OCI-LY7 (cell line): Measurements from ENCODE around the gene PLAA. TPM values are rescaled to one million over a fixed set of nuclear protein-coding genes. Genes with fewer than 3 reads are reported as not detected.

Source experiments
- BruUV-seq: library from RNA; stranded (reverse); fragments of 400-500 nt; replicated peaks from 2 replicates; lab custom pipeline; 2021; lab: Mats Ljungman, UMichigan
- CTCF ChIA-PET: fragments of 300-600 bp; sonication (Branson Sonifier 250); formaldehyde crosslinking; loops from one replicate; lab custom pipeline; 2022; ENCODE audit warnings: antibody characterized with exemption; ENCODE audit not compliant: unreplicated experiment; lab: Charles Lee
- POLR2A ChIA-PET: fragments of 300-600 bp; sonication (Branson Sonifier 250); formaldehyde crosslinking; loops from one replicate; lab custom pipeline; 2022; ENCODE audit warnings: antibody characterized with exemption; lab: Charles Lee
- DNase-seq: peaks from one replicate; pipeline ENCODE4 v3.0.0-alpha.2; 2015; ENCODE audit warnings: low spot score
- H2AFZ ChIP-seq: fragments of 200-600 bp; sonication (generic), shearing (Covaris generic); 2 replicates; pipeline ENCODE4 v1.6.1; 2014; ENCODE audit warnings: mild to moderate bottlenecking, antibody characterized with exemption, low read length, moderate library complexity
- H3K27ac ChIP-seq: fragments of 200-600 bp; sonication (generic); 2 replicates; pipeline ENCODE4 v1.5.1; 2014; ENCODE audit warnings: mixed run types, low read depth, mild to moderate bottlenecking, moderate library complexity, low read length, inconsistent platforms; ENCODE audit not compliant: poor library complexity, severe bottlenecking
- H3K36me3 ChIP-seq: fragments of 200-600 bp; sonication (generic); 2 replicates; pipeline ENCODE4 v1.6.1; 2014; ENCODE audit warnings: mild to moderate bottlenecking, antibody characterized with exemption, low read length, moderate library complexity, mixed read lengths; ENCODE audit not compliant: insufficient read depth
- H3K4me1 ChIP-seq: fragments of 200-600 bp; sonication (generic); 2 replicates; pipeline ENCODE4 v1.5.1; 2014; ENCODE audit warnings: mild to moderate bottlenecking, low read length; ENCODE audit not compliant: insufficient read depth, poor library complexity, severe bottlenecking
- H3K4me2 ChIP-seq: fragments of 200-600 bp; sonication (generic); 2 replicates; pipeline ENCODE4 v1.6.1; 2014; ENCODE audit warnings: mild to moderate bottlenecking, low read length
- H3K4me3 ChIP-seq: fragments of 200-600 bp; sonication (generic); 2 replicates; pipeline ENCODE4 v1.5.1; 2014; ENCODE audit warnings: mild to moderate bottlenecking, low read depth, low read length; ENCODE audit not compliant: poor library complexity, severe bottlenecking
- H3K79me2 ChIP-seq: fragments of 200-600 bp; sonication (generic); 2 replicates; pipeline ENCODE4 v1.6.1; 2016; ENCODE audit warnings: low read depth, mild to moderate bottlenecking, low read length, moderate library complexity, mixed read lengths; ENCODE audit not compliant: insufficient read depth
- H3K9me2 ChIP-seq: fragments of 200-600 bp; sonication (generic); 2 replicates; pipeline ENCODE4 v1.6.1; 2016; ENCODE audit warnings: mild to moderate bottlenecking, low read length, mixed read lengths; ENCODE audit not compliant: insufficient read depth
- H3K9me3 ChIP-seq: fragments of 200-600 bp; sonication (generic); 2 replicates; pipeline ENCODE4 v1.6.1; 2014; ENCODE audit warnings: mild to moderate bottlenecking, mixed run types, low read length, mixed read lengths
- H4K20me1 ChIP-seq: fragments of 200-600 bp; sonication (generic); 2 replicates; pipeline ENCODE4 v1.6.1; 2014; ENCODE audit warnings: mild to moderate bottlenecking, antibody characterized with exemption, low read length, moderate library complexity, mixed read lengths; ENCODE audit not compliant: insufficient read depth
- CTCF ChIP-seq: fragments of 200-600 bp; sonication (generic); conservative IDR thresholded peaks from 2 replicates; pipeline ENCODE4 v1.5.1; 2014; ENCODE audit warnings: mild to moderate bottlenecking, antibody characterized with exemption, low read length, moderate library complexity, mixed read lengths
- EZH2phosphoT487 ChIP-seq: fragments of 200-600 bp; sonication (generic); IDR thresholded peaks from 2 replicates; pipeline ENCODE4 v1.6.1; 2018; ENCODE audit warnings: low read depth, borderline replicate concordance, mild to moderate bottlenecking, mixed run types, antibody characterized with exemption, low read length, moderate library complexity, mixed read lengths
- intact Hi-C: fragments of 100-400 bp; cut with micrococcal nuclease; formaldehyde crosslinking; loops from one replicate; pipeline ENCODE4 v1.10.0; 2022; ENCODE audit not compliant: unreplicated experiment
- total RNA-seq, 2 experiments: library from RNA; depleted of rRNA in 1 of 2; stranded (reverse); fragments of >200 nt in 1 of 2; shearing (Covaris generic) in 1 of 2; gene quantifications; 2 replicates each; pipeline ENCODE4 v1.2.3, GENCODE V29; 2014 to 2022

The PLAA gene
- total RNA-seq, 2 experiments from 2014 or later, result 18.1 to 31.8 TPM

- Histone ChIP-seq H3K4me1 (no peaks in the 10 kb centered on the region), H3K79me2 (no peaks in the 10 kb centered on the region), H4K20me1 (no peaks in the 10 kb centered on the region), H3K4me3 (no peak overlapping the region), H3K4me2 (no peak overlapping the region), H3K27ac (no peak overlapping the region), H3K9me2 (no peaks in the 10 kb centered on the region), H3K9me3 (no peaks in the 10 kb centered on the region), H2AFZ (no peak overlapping the region), H3K36me3 (no peaks in the 10 kb centered on the region)
- TF ChIP-seq EZH2phosphoT487, result no peak
- TF ChIP-seq CTCF, result no peak
- intact Hi-C loops, result no loop called here
- peak; percentile 15 for DNase-seq
- POLR2A ChIA-PET, result no interaction called here
- CTCF ChIA-PET, result no interaction called here
- BruUV-seq, result no TSS peak
Observed at GRCh38 chr9:26983340-26983739, 36.3 kb upstream of the PLAA start.

DNA sequence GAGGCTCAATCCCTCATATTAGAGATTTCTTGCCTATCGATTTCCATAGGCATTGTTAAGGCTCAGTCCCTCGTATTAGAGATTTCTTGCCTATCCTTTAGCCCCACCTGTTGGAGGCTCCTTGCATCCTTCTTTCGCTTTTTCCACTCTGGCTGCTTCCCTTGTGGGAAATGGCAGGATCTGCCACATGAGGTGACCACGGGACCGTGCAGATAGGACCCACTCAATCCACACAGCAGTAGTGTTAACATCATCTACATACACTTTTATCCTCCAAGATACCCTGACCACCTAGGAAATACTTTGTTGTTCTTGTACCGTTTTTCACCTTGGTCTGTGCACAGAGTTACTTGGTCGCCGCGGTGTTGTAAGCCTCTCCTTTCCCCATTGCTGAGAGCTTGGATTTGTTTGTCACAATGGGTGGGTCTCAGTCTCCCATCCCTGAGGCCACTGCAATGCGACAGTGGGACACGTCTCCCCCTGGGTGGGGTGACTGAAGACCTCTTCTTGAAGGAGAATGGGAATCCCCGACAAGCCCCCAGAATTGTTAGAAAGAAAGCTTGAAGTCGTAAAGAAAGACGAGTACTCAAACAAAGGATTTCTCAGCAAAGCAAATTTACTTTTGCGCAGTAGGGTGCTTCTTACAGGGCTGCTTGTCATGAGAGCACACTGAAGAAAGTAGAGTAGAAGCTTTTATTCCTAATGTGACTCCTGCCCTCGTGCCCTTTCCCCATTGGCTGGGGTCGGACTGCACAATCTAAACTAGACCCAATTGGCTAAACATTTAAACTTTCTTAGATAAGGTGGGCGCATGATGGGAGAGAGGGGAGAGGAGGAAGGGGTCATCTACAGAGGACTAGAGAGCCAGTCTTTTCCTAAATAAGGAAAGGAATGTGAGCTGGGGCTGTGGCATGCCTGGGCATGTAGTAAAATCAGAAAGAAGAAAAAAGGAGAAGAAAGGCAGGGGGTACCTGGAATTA lies 29.0 kb upstream of the PLAA start:
- intact Hi-C loops, result loop anchor here (1.0 kb wide), 1 partner anchor 232 kb away; no protein-coding TSS in a partner anchor
- POLR2A ChIA-PET, result interaction anchor here (0.8 to 0.9 kb wide), 2 partner anchors 14 to 175 kb away, joined by 3 read pairs; no protein-coding TSS in a partner anchor

More for the DNA sequence above, 29.0 kb upstream of the PLAA start:
- Histone ChIP-seq H3K4me2 (no peak overlapping the region), H3K36me3 (no peaks in the 10 kb centered on the region), H3K9me3 (no peaks in the 10 kb centered on the region), H3K4me3 (no peak overlapping the region), H2AFZ (no peak overlapping the region), H3K4me1 (no peaks in the 10 kb centered on the region), H3K27ac (no peak overlapping the region), H3K9me2 (no peaks in the 10 kb centered on the region), H4K20me1 (no peaks in the 10 kb centered on the region), H3K79me2 (no peaks in the 10 kb centered on the region)
- peak; percentile 56 for TF ChIP-seq CTCF
- TF ChIP-seq EZH2phosphoT487, result no peak
- no TSS peak for BruUV-seq
- DNase-seq, result peak; percentile 20
- CTCF ChIA-PET, result no interaction called here
